Activated CD4-positive, alpha-beta T cell treated with anti-CD3 and anti-CD28 coated beads, Interleukin-2, amount 50 U/mL, for 48 hours (primary cell): Measurements from ENCODE around the gene SMYD3.

ENCODE experiments used
- DNase-seq, 2 experiments: peaks; one replicate each; pipeline ENCODE4 v3.0.0-alpha.2; 2020

SMYD3 gene

GRCh38 chr1:246134789-246135188 is 372.3 kb downstream of the SMYD3 start:
- no peak for DNase-seq

GRCh38 chr1:246131095-246131494 is 376.0 kb downstream of the SMYD3 start:
- DNase-seq: no peak

DNA sequence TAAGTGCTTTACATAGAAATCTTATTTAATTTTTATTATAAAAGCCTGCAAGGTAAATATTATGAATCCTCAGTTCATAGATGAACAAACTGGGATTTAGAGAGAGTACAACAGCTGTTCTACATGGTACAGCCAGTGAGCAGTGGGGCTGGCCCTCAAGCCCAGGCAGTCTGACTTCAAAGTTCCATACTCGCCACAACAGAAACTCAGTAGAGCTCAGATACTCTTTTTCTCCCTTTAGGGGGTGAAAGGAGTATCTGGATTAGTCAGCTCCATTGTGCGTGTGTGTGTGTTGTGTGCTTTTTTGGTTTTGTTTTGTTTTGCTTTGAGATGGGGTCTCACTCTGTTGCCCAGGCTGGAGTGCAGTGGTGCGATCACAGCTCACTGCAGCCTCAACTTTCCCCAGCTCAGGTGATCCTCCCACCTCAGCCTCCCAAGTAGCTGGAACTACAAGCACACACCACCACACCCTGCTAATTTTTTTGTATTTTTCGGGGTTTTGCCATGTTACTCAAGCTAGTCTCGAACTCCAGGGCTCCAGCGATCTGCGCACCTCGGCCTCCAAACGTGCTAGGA is 378.5 kb downstream of the SMYD3 start:
- peak in 1 of 2 experiments; percentile 5 for DNase-seq

DNA sequence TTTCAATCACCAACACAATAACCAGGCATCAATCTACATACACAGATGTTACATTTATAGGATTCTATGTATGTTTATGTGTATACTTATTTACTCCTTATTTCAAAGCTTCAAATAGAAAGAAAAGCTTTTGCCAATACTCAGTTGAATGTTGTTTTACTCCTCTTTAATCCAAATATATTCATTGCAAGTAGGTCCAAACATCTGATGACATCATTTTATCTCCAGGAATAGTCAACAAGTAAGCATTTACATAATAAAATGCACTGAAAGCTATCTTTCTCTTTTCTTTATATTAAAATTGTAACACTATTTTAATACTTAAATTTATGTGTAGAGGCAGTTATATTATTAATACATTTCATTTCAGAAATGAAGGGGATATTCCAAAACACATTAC is 380.5 kb downstream of the SMYD3 start:
- DNase-seq: no peak

GRCh38 chr1:246122071-246122470 is 385.0 kb downstream of the SMYD3 start:
- DNase-seq: no peak

DNA sequence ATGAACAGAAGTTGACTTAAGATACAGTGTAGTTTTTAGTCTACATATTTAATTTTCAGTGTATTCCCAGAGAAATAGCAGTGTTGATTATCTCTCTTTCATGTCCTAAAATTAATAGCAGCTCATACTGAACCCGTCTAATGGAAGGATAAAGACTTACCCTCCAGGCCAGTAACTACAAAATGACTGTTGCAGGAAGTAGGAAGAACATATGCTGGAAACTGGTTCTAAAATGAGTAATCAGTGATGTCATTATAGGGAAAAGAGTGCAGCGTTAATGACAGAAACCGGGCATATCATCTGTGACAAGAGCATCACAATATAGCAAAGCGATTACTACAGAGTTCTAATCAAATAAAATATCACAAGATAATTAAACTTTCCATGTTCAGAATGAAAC is 385.5 kb downstream of the SMYD3 start:
- DNase-seq: no peak

GRCh38 chr1:246117066-246117791 is 389.9 kb downstream of the SMYD3 start:
- peak; percentile 3 to 18 for DNase-seq

DNA sequence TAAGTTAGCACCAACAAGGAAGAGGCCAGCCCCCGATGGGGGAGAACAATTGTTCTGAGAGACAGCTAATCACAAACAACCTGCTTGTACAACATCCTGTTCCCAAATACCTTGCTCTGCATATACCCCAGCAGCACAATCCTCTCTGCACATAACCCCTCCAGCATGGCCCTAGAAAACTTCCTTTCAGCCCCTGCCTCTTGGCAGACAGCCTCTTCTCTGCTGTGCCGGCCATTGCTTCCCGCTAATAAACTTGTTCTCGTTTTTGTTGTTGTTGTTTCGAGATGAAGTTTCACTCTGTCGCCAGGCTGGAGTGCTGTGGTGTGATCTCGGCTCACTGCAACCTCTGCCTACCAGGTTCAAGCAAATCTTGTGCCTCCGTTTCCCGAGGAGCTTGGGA is 392.7 kb downstream of the SMYD3 start:
- no peak for DNase-seq

GRCh38 chr1:246113555-246114095 is 393.5 kb downstream of the SMYD3 start:
- no peak for DNase-seq

DNA sequence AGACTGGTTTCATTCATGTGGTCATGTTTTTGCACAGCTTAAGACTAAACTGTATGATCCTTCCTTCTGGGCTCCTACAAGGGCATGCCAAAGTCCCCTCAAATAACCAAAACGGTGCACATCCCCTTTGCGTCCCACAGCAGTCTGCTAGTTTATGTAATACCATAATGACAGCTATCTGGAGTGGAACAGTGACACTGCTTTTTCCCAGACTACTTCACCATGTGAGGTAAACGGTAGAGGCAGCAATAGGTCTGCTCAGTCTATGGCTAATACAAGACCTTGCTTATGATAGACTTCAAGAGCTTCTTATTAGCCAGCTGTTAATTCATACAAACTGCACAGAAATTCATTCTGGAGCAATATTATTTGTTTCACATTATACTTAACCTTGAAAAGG is 395.5 kb downstream of the SMYD3 start:
- no peak for DNase-seq

DNA sequence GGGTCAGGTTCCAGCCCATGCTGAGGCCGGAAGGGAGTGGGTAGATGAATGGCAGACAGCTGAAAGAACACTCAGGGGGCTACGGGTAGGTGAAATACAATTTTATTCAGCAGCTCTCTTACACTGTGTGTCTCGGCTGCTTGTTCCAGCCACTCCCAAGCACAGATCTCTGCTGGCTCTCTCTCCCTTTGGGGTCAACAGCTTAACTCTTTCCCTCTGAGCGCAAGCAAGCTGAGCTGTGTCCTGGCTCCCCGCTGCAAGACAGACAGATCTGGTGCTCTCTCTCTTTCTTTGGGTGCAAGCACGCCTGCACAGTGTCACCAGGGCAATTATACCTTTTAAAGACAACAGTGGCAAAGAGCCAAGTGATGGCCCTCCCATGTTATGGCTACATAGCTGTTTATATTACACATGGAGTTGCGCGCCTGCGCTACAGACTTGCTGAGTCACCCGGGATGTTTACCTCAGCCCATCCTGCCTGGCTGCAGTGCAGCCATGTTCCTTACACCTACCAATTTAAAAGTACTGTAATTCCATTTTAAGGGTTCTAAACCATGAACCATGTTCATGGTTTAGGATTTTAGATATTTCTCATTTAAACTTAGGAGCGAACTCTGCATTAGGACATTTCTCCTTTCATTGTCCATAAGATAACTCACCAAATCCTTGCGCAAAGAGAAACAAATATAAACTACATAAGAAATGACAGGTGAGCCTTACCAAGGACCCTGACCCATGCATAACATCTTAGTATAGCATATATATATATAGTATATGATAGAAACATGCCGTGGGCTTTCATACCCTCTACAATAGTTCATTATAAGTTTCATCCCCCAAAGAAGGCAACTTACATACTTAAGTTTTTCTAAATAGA is 396.5 kb downstream of the SMYD3 start:
- DNase-seq: no peak

- no peak for DNase-seq
Observed at GRCh38 chr1:246108278-246108925, 398.7 kb downstream of the SMYD3 start.

- no peak for DNase-seq
Observed at GRCh38 chr1:246107516-246108277, 399.4 kb downstream of the SMYD3 start.

DNA sequence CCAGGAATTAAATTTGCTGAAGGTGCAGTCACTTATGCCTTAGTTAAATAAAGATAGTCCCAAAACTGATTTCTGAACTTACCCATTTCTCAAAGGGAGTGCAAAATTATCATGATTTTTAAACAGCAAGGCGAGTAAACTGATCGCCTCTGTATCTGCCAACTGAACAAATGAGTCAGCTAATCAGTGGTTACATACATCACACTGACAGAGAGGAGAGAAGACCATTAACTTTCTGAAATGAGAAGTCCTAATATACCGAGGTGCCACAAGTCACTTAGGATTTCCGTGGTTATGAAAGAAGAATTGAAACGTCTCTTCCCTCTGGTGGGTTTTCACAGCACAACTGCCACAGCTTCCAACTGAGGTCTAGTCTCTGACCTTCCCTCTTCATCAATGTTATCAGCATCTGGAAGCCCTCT is 400.7 kb downstream of the SMYD3 start:
- DNase-seq: no peak

GRCh38 chr1:246104927-246105326 is 402.2 kb downstream of the SMYD3 start:
- no peak for DNase-seq

- no peak for DNase-seq
Observed at GRCh38 chr1:246099570-246099969, 407.5 kb downstream of the SMYD3 start.

DNA sequence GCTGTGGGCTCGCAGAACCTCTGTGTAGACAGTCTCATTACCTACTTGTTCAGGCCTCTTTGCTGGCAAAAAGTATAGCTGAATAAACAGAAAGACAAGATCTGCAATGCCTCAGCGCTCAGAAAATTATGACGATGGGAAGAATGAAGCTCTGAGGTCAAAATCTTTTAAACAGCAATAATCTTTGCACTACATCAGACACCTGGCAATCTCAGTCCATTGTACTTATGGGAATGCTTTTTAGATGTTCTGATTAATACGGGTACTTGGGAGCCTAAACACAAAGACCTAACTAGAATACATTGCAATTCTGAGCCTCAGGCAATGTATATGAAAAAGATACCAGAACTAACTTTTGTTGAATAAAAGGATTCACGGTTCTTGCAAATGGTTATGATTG is 410.7 kb downstream of the SMYD3 start:
- DNase-seq: no peak

- DNase-seq: no peak
Observed at GRCh38 chr1:246095443-246095842, 411.6 kb downstream of the SMYD3 start.

GRCh38 chr1:246093230-246093629 is 413.8 kb downstream of the SMYD3 start:
- no peak for DNase-seq

GRCh38 chr1:246092136-246092535 is 414.9 kb downstream of the SMYD3 start:
- DNase-seq: no peak

DNA sequence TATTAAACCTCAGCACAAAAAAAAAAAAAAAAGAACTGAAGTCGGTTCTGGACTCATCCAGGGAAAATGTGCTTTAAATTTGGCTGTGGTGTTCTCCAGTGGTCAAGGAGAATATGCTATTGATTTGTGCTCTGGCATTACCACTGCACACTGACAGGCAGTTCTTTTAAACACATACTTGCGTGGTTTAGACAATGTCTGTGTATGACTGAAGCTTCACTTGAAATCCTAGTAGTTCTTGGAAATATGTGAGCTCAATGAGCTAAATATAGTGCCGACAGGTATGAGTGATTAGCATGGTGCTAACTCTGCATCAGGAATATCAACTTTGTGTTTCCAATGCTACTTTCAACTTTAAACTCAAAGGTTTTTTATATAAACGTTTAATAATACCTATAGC is 415.6 kb downstream of the SMYD3 start:
- no peak for DNase-seq

- no peak for DNase-seq
Observed at GRCh38 chr1:246086191-246086590, 420.9 kb downstream of the SMYD3 start.
